NCI-H748 (cell line): ENCODE measurements around the gene CARD14.
"Not testable (repeated sequence)": the region's sequence is repeated elsewhere in the genome, so short reads cannot be mapped to it uniquely, and the experiment has no call there.

Experiments
- DNase-seq: peaks from one replicate; lab custom pipeline; 2025; ENCODE audit not compliant: unreplicated experiment; lab: John Stamatoyannopoulos, UW

Gene CARD14

GRCh38 chr17:80147035-80147822 is 22.6 kb upstream of the CARD14 start, which contains the start of gene EIF4A3:
Gene EIF4A3, minus strand, starts transcription at chr17:80147128. Its CDS starts 167 bp downstream, at chr17:80146961.
- peak; percentile 98 for DNase-seq

GRCh38 chr17:80151333-80151732 is 18.5 kb upstream of the CARD14 start:
- no peak for DNase-seq

- no peak for DNase-seq
Observed at GRCh38 chr17:80152081-80152702, 17.6 kb upstream of the CARD14 start.

DNA sequence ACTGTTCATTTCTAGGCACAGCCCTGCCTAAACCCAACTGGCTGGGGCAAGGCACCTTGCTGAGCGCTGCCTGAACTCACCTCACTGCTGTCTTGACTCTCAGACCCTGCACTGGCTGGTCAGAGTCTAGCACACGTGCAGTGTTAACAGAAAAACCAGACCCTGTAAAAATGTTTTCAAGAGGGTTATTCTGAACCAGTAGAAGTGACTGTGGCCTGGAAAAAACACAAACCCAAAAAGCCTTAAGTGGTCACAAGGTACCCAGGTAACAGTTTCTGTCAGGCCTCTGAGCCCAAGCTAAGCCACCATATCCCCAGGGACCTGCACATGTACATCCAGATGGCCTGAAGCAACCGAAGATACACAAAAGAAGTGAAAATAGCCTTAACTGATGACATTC is 16.8 kb upstream of the CARD14 start:
- no peak for DNase-seq

- DNase-seq, result no peak
Observed at GRCh38 chr17:80154166-80154565, 15.7 kb upstream of the CARD14 start.

DNA sequence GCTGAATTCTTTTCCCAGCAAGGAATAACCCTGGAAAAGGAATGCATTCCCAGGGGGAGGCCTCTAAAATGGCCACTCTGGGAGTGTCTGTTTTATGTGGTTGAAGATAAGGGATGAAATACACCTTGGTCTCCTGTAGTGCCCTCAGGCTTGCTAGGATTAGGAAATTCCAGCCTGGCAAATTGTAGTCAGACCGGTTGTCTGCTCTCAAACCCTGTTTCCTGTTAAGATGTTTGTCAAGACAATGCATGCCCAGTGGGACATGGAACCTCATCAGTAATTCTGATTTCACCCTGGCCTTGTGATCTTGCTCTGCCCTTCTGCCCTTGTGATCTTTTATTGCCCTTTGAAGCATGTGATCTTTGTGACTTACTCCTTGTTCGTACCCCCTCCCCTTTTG is 14.2 kb upstream of the CARD14 start:
- DNase-seq, result not testable (repeated sequence)

DNA sequence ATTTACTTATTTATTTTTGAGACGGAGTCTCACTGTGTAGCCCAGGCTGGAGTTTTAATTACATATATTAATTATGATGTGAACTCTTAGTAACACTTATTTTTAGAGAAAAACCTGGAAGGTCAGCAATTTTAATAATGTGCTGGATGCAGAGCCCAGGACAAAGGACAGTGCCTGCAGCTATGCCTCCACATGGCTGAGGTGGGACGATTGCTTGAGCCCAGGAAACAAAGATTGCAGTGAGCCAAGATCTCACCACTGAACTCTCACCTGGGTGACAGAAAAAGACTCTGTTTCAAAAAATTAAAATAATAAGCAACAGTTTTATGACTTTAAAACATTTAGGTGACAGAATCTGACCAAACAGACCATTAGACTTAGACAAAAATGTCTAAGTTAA is 11.0 kb upstream of the CARD14 start:
- DNase-seq, result no peak

- DNase-seq, result no peak
Observed at GRCh38 chr17:80160536-80160935, 9.3 kb upstream of the CARD14 start.

- DNase-seq, result no peak
Observed at GRCh38 chr17:80163336-80163735, 6.5 kb upstream of the CARD14 start.

DNA sequence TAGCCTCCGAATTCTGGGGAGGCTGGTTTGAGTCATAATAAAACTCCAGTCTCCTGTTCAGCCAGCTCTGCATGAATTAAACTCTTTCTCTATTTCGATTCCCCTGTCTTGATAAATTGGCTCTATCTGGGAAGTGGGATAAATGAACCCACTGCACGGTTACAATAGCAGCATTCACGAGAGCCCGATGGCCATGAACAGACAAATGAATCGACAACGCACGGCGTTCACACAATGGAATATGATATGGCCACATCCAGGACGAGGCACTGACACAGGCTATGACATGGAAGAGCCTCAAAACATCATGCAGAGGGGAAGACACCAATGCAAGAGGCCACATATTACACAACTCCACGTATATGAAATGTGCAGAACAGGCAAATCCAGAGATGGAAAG is 5.6 kb upstream of the CARD14 start:
- DNase-seq, result no peak

GRCh38 chr17:80166446-80166845 is 3.4 kb upstream of the CARD14 start:
- peak; percentile 5 for DNase-seq

DNA sequence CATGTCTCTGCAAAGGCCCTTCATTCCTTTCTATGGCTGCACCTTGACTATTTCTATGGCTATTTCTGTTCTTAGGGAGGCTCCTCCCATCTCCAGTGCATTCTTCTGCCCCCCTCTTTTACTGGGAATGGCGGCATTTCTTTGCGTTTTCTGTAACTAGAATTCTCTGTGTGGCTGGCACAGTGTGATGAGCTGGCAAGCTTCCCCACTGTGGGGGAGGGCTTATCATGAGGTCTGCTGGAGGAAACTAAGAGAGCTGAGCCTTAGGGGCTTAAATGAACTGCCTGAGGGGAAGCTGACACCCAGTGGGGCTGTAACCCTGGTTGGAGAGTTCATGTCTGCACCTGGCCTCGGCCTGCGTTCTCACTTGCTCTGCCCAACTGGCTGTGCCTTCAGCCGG is 1.5 kb upstream of the CARD14 start:
- no peak for DNase-seq

GRCh38 chr17:80169107-80169506 is 723 bp upstream of the CARD14 start:
- no peak for DNase-seq

DNA sequence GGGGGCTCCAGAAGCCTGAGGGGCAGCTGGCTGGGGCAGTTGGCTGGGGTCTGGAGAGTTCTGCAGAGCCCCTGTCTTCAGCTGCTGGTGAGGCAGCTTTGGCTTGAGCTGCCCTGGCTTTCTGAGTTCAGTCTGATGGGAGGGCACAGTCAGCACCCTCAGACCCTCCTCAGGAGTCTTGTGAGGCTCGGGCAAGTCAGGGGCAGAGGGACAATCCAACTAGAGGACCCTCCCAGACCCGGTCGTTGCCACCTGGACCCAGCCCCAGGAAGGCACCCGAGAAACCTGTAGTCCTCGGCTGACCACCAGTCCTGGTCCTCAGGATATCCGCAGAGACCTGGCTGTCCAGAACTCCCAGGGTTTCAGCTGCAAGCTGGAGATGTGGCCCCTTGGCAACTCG is 1.9 kb downstream of the CARD14 start:
- DNase-seq, result no peak

DNA sequence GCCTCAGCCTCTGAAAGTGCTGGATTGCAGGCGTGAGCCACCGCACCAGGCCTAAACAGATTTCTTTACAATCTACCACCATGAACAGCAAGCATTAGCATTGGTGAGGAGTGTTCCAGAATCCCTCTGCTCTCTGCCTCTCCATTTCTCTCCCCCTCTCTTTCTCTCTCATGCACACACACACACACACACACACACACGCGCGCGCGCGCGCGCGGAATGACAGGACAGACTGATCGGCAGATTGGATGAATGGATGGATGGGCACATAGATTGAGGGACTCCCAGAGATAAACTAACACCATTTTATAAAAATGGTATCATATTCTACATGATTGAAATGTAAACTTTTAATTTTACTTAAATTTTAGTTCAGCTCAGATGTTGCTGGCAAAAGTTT is 3.3 kb downstream of the CARD14 start:
- DNase-seq, result no peak

DNA sequence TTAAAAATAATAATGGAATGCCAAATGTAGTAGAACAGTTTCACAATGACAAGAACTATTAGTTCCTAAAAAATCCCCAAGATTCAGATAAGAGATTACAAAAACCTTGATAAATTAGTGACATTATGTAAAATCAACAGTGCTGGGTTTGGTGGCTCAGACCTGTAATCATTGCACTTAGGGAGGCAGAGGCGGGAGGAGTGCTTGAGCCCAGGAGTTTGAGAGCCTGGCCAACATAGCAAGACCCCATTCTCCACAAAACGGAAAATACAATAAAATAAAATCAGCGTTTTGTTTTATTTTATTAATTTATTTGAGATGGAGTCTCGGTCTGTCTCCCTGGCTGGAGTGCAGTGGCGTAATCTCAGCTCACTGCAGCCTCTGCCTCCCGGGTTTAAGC is 4.1 kb downstream of the CARD14 start:
- DNase-seq, result no peak

DNA sequence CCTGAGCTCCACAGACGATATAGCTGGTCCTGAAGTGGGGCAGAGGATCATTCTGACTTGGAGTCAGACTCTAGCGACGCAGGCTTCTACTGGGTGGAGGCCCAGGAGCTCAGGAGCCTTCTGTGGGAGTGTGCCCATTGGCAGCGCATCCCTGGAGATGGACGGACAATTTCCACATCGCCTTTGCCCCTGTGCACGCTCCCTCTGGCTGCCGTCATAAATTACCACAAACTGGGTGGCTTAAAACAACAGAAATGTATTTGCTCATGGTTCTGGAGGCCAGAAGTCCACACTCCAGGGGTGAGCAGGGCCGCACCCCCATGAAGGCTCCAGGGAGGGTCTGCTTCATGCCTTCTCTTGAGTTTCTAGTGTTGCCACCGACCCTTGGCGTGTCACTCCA is 6.9 kb downstream of the CARD14 start:
- DNase-seq, result no peak

- DNase-seq, result no peak
Observed at GRCh38 chr17:80177986-80178595, 8.3 kb downstream of the CARD14 start.

GRCh38 chr17:80180192-80180591 is 10.4 kb downstream of the CARD14 start:
- no peak for DNase-seq

DNA sequence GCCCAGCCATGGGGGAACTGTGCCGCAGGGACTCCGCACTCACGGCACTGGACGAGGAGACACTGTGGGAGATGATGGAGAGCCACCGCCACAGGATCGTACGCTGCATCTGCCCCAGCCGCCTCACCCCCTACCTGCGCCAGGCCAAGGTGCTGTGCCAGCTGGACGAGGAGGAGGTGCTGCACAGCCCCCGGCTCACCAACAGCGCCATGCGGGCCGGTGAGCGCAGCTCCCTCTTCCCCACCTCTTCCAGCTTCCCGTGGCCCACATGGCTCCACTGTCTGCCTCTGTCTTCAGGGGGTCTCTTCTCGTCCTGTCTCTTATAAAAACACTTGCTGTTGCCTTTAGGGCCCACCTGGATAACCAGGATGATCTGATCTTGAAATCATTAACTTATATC is 11.6 kb downstream of the CARD14 start:
- no peak for DNase-seq

DNA sequence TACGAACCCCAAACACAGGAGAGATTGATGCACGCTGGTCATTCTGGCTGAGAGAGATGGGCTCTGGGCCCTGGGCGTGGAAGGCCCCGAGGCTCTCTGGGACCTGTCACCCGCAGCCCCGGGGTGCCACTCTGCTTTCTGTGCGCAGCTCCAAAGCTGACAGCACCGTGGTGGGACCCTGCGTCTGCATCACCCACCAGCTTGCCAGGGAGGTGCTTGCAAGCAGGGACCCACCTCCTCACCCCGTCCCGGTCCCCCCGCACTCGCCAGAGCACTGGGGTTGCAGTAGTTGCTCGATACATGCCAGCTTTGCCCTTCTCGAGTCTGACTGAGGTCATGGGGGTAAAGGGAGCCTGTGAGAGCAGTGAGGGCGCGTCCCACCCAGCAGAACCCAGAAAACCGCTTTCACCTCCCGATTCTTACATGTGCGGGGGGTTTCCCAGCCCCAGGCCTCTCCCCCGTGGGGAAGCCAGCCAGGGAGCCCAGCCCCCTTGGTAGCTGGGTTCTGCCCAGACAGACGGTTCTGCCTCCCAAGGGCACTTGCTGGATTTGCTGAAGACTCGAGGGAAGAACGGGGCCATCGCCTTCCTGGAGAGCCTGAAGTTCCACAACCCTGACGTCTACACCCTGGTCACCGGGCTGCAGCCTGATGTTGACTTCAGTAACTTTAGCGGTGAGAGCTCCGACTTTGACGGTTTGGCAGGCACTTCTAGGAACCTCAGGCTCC is 12.5 kb downstream of the CARD14 start:
- DNase-seq, result no peak

DNA sequence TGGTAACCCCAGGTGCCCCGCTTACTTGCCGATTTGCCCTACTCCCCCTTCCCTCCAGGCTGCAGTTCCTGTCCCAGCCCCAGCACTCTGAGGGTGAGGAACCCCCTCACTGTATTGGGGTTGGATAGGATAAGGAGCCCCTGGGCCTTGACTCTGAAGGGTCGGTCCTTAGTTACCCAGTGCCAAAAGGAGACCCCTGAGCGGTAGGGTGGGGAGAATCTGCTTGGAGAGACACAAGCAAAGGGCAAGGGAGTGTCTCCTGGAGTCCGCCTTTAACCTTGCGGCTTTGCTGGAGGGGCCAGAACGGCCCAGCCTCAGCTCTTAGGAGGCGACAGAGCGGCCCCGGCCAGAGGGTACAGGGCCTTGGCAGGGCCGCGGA is 13.0 kb downstream of the CARD14 start:
- no peak for DNase-seq
